Measurements from ENCODE around the gene SERPING1.

SERPING1 gene

DNA sequence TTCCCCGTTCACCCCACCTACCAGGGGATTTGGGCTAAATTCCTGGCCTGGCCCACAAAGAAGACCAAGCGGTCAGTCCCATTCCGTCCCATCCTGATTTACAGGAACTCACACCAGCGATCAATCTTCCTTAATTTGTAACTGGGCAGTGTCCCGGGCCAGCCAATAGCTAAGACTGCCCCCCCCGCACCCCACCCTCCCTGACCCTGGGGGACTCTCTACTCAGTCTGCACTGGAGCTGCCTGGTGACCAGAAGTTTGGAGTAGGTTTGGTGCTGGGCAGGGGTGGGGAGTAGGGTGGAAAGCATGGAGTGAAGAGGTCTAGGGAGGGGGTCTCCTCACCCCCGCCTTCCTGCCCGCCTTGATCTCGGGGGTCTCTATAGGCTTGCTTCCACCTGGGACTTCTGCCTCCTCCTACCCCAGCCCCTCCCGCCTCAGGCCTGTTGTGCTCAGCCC lies at the start of gene SERPING1:
SERPING1 (plus strand) TSS at position 225 of the 455 bp plus-strand sequence. CDS start 586 bp downstream, outside the sequence.
- in situ Hi-C loops (cut with MboI; ENCODE audit: low sequenced_read_pairs), result no loop called here

DNA sequence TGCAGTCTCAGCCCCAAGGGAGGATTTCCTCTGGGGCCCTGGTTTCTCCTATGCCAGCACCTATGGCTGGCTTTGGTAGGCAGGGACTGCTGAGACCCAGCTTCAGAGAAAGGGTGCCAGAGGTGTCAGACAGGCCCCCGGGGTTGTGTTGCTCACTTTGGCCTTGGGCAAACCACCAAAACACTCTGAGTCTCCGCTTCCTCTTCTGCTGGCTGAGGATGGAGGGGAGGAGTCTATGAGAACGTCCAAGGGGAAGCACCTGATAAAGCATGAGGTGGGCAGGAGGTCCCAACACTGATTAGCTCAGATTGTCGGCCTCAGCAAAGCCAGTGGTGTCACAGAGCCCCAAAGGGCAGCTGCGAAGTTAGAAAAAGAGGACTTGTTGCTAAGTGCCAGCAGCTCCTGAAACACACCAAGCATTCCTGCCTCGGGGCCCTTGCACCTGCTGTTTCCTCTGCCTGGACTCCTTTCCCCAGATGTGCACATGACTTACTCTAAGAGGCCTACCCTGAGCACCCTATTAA lies 49.6 kb upstream of the SERPING1 start:
- in situ Hi-C loops (cut with MboI; ENCODE audit: low sequenced_read_pairs), result no loop called here

DNA sequence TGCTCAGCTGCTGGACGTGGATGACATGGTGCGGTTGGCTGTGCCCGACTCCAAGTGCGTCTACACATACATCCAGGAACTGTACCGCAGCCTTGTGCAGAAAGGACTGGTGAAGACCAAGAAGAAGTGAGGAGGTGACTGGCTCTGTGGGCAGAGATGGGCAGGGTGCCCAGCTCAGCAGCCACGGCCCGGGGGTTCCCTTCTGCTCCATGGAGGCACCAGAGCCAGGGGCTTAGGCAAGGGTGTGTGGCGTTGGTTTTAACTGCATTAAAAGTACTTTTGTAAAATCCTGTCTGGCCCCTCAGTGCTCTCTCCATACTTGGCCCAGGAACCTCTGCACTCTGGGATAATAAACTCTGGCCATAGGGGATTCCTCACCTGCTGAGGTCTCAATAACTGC lies 47.5 kb upstream of the SERPING1 start:
- in situ Hi-C loops (cut with MboI; ENCODE audit: low sequenced_read_pairs), result no loop called here

DNA sequence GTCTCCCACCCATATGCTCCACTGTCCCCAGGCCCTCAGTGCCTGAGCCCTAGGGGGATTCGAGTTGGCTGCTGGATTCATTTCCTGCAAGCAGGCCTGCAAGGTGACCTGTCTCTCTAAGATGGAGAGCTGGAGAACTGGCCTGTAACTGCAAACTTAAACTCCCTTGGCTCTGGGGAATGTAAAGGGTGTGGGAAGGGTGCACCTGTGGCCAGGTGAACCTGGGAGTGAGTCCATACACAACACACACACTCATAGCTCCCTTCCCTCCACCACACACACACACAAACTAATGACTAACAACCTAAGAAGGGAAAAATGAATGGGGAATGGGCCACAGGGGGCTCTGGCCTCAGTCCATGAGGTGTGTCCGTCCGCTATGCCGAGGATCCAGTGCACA lies 45.5 kb upstream of the SERPING1 start:
- in situ Hi-C loops (cut with MboI; ENCODE audit: low sequenced_read_pairs), result no loop called here

DNA sequence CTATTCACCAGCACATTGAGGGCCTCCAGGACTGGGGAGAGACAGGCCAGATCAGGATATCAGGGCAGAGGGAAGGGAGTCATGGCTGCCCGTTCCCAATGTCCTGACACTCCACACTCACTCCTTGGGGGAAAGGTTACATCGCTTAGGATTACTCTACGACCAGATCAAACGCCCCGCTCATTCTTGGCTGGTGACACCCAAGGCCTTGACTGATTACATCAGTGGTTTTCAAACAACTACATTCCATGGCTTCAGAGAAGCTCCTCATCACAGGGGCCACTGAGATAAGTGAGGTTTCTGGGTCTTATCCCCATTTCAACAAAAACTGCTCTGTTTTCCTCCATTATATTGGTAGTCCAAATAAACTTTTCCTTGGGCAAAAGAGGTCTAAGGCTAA lies 45.0 kb upstream of the SERPING1 start:
- in situ Hi-C loops (cut with MboI; ENCODE audit: low sequenced_read_pairs), result no loop called here

DNA sequence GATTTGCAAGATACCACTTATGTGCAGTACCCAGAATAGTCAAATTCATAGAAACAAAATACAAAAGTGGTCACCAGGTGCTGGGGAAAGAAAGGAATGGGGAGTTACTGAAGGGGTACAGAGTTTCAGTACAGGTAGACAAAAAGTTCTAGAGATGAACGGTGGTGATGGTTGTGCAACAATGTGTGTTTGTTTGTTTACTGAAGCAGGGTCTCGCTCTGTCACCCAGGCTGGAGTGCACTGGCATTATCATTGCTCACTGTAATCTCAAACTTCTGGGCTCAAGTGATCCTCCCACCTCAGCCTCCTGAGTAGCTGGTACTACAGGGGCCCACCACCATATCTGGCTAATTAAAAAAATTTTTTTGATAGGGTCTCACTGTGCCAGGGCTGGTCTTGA lies 42.1 kb upstream of the SERPING1 start:
- in situ Hi-C loops (cut with MboI; ENCODE audit: low sequenced_read_pairs), result no loop called here

DNA sequence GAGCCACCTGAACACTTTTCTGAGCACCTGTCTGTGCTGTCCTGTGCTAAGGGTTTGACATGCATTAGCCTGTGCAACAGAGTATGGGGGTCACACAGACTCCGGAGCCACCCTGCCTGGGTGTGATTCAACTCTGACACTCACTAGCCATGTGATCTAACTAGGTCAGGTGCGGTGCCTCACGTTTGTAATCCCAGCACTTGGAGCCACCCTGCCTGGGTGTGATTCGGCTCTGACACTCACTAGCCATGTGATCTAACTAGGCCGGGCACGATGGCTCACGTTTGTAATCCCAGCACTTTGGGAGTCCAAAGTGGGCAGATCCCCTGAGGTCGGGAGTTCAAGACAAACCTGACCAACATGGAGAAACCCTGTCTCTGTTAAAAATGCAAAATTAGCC lies 41.4 kb upstream of the SERPING1 start:
- in situ Hi-C loops (cut with MboI; ENCODE audit: low sequenced_read_pairs), result no loop called here

DNA sequence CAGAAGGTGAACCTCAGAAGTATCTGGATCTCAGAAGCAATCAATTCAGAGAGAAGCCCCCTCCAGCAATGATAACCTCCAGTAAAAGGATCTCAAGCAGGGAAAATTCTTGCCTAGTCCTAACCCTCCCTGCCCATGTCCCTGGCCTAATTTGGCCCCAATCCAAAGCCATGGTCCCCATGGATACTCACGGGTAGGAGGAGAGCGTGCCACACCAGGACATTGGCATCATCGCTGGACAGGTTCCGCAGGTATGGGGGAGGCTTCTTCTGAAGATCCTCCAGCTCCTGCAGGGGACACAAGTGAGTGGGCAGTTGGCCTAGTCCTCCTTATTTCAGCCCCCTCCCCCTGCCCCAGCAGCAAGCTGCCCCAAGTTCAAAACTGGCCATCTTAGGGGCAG lies 37.3 kb upstream of the SERPING1 start:
- in situ Hi-C loops (cut with MboI; ENCODE audit: low sequenced_read_pairs), result no loop called here

DNA sequence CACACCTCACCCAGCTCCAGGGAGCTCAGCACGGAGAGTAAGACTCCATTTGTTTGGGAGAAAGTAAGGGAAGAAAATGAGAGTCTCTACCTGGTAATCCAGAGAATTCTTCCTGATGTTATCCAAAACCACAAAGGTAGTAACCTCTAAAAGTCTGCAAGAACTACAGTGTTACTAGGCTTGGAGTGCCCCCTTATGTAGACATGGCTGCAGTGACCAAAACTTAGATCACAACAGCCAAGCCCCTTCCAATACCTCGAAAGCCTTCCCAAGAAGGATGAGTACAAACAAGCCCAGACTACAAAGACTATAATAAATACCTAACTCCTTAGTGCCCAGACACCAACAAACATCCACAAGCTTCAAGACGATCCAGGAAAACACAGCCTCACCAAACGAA lies 34.9 kb upstream of the SERPING1 start:
- in situ Hi-C loops (cut with MboI; ENCODE audit: low sequenced_read_pairs), result no loop called here

DNA sequence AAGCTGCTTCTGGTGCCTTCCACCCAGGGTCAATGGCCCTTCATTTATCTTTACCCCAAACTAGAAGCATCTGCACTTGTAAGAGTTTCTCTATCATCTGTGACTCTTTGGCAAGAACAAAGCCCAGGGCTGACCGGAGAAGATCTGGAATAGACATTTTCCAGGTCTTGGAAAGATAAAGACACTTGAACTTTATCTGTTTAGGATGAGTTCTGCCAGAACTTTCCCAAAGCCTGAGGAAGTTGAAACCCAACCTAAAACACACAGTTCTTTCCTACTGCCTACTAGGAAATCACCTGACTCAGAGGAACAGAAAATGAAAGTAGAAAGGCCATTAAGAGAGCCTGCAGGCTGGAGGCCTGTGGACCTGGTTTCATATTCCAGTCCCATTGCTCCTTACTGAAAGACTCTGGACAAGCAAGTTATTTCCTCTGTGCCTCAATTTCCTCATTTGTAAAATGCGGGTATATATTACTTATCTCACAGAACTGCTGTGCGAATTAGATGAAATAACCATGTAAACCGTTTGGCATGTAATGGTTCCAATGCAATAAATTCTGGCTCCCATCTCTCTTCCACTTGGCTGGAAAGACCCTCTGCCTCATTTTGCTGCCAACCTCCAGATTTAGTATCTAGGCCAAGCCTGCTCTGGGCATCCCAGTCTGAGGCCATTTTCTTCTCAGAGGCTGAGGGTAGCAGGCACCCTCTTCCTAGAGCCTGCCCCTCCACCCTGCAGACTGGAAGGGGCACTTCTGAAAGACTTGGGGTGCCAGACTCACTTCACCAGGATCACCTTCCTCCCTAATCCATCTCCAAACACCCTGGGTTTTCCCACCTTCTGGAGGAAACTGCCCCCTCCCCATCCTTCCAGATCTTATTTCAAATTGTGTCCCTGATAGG lies 31.2 kb upstream of the SERPING1 start:
- in situ Hi-C loops (cut with MboI; ENCODE audit: low sequenced_read_pairs), result no loop called here

DNA sequence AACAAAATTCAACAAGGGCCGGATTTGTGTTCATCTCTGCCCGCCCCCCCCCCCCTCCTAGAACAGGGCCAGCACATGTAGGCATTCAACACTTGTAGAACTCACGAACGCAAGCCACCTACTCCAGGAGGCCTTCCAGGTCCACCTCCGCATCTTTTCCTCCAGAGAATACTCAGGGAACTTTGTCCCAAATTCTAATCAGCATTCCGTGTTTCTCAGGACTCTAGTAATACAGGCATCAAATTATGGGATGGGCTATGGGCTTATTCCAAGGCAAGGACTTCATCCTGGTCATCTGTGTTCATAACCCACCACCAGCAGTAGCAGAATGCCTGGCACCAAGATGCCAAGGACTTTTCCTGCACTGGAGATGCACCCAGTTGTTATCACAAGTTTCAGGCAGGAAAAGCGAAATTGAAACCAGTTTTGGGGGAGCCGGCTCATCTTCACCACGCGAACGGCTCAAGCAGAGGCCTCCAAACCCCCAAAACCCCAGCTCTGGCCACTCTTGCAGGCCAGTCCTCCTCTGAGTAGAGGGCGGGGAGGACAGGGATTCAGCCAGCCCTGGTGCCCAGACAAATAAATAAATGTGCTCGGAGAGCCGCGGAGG lies 30.5 kb upstream of the SERPING1 start:
- in situ Hi-C loops (cut with MboI; ENCODE audit: low sequenced_read_pairs), result no loop called here

DNA sequence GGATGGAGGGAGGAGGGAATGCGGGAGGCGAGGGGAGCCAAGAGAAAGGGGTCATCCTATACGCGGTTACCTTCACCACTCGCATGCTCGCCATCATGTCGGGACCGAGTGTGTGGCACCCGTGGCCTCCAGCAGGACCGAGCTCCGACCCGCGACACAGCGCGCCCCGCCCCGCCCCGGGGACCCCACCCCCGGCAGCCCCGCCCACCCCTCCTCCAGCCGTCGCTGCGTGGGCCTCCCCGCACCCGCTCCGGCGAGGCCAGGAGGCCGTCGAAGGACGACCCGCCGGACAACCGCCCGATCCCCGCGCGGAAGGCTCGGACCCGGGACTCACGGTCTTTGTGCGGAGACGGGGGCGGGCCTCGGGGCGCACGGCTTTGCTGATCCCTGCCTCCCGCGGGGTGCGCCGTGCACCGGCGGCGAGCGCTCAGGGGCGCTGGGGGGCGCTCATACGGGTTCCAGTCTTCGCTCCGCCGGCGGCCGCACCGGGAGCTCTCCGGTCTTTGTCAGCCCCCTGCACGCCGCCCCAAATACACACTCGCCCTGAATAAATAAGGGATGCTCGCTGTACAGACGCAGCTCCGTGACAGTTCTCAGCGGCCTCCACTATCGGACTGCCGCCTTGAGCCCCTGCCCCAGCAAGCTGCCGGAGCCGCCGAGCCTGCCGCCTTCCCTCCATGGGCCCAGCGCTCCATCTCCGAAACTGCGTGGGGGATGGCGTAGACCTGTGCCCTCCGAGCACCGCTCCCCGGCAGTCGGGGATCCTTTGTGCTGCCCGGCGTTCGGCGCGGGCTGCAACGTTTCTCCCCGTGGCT lies 29.8 kb upstream of the SERPING1 start, which contains the start of gene UBE2L6:
UBE2L6 (minus strand) TSS at position 158 of the 815 bp plus-strand sequence; CDS start at position 97, 61 bp downstream.
- in situ Hi-C loops (cut with MboI; ENCODE audit: low sequenced_read_pairs), result no loop called here

DNA sequence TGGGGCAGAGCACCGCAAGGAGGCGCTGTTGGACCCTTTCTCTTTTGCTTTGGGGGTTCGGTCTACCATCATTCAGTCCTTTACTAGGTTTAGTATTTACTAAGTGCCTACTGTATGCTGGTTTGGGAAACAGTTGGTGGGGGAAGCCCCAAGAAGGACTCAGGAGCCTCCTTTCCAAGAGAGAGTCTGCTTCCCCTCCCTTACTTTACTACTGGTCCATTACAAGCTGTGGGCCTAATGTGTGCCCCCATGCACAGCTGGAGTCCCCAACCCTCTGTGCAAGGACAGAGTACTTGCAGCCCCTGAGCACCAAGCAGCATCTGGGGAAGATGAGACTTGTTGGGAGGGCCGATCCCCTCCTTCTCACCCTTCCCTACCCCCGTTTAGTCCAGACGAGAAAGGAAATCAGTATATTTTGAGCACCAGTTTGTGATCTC lies 29.1 kb upstream of the SERPING1 start:
- in situ Hi-C loops (cut with MboI; ENCODE audit: low sequenced_read_pairs), result no loop called here

DNA sequence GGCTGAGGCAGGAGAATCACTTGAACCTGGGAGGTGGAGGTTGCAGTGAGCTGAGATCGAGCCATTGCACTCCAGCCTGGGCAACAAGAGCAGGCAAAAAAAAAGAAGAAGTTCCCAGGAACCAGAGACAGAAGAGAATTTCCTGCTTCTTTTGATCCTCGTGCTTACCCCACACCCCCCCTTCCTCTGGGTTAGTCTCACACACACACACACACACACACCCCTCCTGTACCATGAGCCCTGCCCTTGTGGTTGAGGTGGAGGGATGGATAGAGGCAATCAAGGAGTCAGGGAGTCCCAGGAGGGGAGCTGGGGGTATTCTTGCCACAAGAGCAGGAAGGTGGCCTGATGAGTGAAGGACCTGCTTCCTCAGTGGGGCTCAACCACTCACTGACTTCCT lies 25.9 kb upstream of the SERPING1 start:
- in situ Hi-C loops (cut with MboI; ENCODE audit: low sequenced_read_pairs), result no loop called here

DNA sequence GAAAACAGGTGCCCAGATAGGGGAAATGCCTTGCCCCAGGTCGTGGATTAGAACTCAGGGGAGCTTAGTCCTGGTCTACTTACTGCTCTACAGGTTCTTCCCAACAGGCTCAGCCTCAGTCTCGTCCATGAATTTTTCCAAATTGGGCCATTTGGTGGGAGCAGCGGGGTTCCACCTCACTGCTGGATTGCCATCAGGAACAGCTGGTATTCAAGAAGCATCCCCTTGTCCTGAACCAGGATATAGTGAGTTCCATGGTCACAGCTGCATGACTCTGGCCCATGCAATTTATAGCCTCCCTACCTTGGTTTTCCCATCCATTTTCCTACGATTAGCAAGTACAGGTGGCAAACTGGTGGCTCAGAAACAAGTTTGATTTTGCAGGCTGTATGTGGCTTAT lies 23.4 kb upstream of the SERPING1 start:
- in situ Hi-C loops (cut with MboI; ENCODE audit: low sequenced_read_pairs), result no loop called here

DNA sequence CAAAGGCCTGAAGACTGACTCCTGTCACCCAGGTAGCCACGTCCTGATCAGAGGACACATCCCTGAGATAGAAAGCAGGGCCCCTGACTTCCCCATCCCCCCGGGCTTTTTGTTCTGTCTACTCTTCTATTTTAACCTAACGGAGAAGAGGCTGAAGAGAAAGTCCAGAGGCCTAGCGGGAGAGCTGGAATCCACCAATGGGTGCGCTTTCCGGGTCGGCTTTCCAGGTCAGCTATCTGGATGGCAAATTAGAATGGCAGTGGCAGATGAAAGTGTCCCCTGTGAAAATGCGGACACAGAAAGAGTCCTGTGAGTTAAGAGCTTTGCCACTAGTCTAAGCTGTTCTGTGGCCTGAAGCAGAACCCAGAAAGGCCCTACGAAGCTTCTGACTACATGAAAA lies 13.1 kb upstream of the SERPING1 start:
- in situ Hi-C loops (cut with MboI; ENCODE audit: low sequenced_read_pairs), result no loop called here

DNA sequence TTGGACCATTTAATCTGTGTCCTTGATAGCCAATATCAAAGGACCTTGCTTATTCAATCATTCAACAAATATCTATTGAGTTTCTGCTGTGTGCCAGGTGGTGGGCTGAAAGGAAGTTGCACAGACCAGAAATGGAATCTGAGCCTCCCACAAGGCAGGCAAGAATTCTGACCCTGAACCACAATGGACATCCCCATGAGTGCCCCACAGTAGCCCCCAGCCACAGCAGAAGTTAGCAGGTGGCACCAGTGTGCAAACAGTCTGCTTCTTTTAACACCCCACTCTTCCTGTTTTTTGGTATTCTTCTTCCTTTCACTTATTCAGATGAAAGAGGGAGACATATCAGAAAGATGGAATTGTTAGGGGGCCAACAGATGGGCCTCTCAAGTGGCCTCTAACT lies 12.2 kb upstream of the SERPING1 start:
- in situ Hi-C loops (cut with MboI; ENCODE audit: low sequenced_read_pairs), result no loop called here

DNA sequence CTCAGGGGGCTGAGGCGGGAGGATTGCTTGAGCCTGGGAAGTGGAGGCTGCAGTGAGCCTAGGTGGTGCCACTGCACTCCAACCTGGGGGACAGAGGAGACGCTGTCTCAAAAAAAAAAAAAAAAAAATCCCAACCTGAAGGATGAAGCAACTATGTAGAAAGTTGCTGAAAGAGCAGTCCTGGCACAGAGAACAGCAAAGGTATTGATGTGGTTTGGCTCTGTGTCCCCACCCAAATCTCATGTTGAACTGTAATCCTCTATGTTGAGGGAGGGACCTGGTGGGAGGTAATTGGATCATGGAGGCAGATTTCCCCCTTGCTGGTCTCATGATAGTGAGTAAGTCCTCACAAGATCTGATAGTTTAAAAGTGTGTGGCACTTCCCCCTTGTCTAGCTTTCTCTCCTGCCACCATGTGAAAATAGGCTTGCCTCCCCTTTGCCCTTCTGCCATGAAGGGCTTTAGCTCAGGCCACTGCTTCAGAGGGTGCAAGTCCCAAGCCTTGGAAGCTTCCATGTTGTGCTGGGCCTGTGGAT lies 10.7 kb upstream of the SERPING1 start:
- in situ Hi-C loops (cut with MboI; ENCODE audit: low sequenced_read_pairs), result no loop called here

DNA sequence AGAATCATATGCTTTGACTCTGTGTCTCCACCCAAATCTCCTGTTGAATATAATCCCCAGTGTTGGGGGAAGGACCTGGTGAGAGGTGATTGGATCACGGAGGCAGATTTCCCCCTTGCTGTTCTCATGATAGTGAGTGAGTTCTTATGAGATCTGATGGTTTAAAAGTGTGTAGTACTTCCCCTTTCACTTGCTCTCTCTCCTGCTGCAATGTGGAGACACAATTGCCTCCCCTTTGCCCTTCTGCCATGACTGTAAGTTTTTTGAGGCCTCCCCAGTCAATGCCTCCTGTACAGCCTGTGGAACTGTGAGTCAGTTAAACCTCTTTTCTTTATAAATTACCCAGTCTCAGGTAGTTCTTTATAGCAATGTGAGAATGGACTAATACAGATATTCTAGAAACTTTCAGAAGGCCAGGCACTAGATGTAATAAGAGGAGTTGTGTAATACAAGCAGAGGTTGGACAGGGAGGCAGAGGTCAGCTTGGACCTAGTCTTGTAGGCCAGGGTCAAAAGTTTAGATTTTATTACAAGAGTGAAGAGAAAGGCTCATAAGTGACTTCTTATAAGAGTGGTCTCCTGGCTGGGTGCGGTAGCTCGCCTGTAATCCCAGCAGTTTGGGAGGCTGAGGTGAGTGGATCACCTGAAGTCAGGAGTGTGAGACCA lies 9.3 kb upstream of the SERPING1 start:
- in situ Hi-C loops (cut with MboI; ENCODE audit: low sequenced_read_pairs), result no loop called here

DNA sequence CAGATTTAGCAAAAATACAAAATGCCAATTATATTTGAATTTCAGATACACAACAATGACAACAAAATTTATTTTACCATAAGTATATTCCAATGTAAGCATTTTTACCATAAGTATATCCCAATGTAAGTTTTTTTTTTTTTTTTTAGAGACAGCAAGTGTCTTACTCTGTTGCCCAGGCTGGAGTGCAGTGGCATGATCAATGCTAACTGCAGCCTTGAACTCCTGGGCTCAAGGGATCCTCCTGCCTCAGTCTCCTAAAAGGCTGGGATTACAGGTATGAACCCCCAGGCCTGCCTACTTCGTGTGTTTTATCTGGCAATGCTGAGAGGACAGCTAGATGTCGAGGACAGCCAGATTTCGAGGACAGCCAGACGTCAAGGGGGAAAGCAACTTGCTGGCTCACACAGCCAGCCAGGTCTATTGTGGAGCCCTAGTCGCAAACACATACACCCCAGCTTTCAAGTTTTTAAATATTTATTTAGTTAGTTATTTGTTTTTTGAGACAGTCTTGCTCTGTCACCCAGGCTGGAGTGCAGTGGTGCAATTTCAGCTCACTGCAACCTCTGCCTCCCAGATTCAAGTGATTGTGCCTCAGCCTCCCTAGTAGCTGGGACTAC lies 1.1 kb upstream of the SERPING1 start:
- in situ Hi-C loops (cut with MboI; ENCODE audit: low sequenced_read_pairs), result no loop called here

Data from hTERT RPE-1 (cell line).